Fibroblast of lung (primary cell): ENCODE data around the gene TRAF5.

Experiments
- EZH2 ChIP-seq: IDR thresholded peaks from 2 replicates; pipeline ENCODE4 v1.5.1; 2012; ENCODE audit warnings: low read length, control low read depth, mild to moderate bottlenecking; ENCODE audit errors: missing control alignments
- TF ChIP-seq, protein P1 (sequence below), 2 donors: IDR thresholded peaks in 1 of 2; conservative IDR thresholded peaks in 1 of 2; 1 replicate in 1 of 2; 2 replicates in 1 of 2; pipeline ENCODE4 v1.5.1; 2011 to 2012; ENCODE audit warnings: low read length in 2 of 2, control low read depth in 1 of 2, inconsistent platforms in 1 of 2, low read depth in 1 of 2, mild to moderate bottlenecking in 1 of 2

GRCh38 chr1:211330282-211330936 is 3.8 kb downstream of the TRAF5 start:
- TF ChIP-seq, protein P1, sequence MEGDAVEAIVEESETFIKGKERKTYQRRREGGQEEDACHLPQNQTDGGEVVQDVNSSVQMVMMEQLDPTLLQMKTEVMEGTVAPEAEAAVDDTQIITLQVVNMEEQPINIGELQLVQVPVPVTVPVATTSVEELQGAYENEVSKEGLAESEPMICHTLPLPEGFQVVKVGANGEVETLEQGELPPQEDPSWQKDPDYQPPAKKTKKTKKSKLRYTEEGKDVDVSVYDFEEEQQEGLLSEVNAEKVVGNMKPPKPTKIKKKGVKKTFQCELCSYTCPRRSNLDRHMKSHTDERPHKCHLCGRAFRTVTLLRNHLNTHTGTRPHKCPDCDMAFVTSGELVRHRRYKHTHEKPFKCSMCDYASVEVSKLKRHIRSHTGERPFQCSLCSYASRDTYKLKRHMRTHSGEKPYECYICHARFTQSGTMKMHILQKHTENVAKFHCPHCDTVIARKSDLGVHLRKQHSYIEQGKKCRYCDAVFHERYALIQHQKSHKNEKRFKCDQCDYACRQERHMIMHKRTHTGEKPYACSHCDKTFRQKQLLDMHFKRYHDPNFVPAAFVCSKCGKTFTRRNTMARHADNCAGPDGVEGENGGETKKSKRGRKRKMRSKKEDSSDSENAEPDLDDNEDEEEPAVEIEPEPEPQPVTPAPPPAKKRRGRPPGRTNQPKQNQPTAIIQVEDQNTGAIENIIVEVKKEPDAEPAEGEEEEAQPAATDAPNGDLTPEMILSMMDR (conservative IDR thresholded peaks at IDR 0.05 in 1 of 2, IDR thresholded peaks at IDR 0.05 in 1 of 2; ENCODE audit: low read depth in 1 of 2, low read length in 2 of 2): no peak
- no peak for TF ChIP-seq EZH2
